ENCODE measurements around the gene VWA5B1. TPM values are rescaled to one million over a fixed set of nuclear protein-coding genes. Genes with fewer than 3 reads are reported as not detected.

Gene VWA5B1
- total and polyA plus RNA-seq, 2 donors (not counting 3 experiments of a cell fraction or from before 2014, with no cell fraction given): not detected

GRCh38 chr1:20280341-20280740, 10.3 kb upstream of the VWA5B1 start:
- Histone ChIP-seq H3K79me2 (ENCODE audit: control insufficient read depth, insufficient read depth, low read length) (no peaks in the 10 kb centered on the region), H4K20me1 (replicated peaks; ENCODE audit: control insufficient read depth, extremely low read depth, insufficient read depth, low read length) (no peaks in the 10 kb centered on the region), H3K4me2 (ENCODE audit: insufficient read depth, low read length) (no peak overlapping the region), H2AFZ (ENCODE audit: low read depth, low read length) (no peak overlapping the region), H3K36me3 (ENCODE audit: control insufficient read depth in 2 of 2, extremely low read depth in 1 of 2, insufficient read depth in 2 of 2, low read length in 2 of 2) (no peaks in the 10 kb centered on the region), H3K4me3 (replicated peaks in 1 of 3; ENCODE audit: insufficient read depth in 1 of 3, low read depth in 1 of 3, low read length in 3 of 3) (no peak overlapping the region), H3K9me1 (replicated peaks; ENCODE audit: control insufficient read depth, extremely low read depth, insufficient read depth, low read length) (no peaks in the 10 kb centered on the region), H3K27me3 (ENCODE audit: control insufficient read depth in 2 of 2, insufficient read depth in 2 of 2, low read length in 2 of 2) (no peaks in the 10 kb centered on the region), H3K27ac (ENCODE audit: insufficient read depth, low read depth, low read length) (no peak overlapping the region), H3K9ac (replicated peaks; ENCODE audit: extremely low read depth, insufficient read depth, low read length) (no peak overlapping the region), H3K4me1 (ENCODE audit: control insufficient read depth, extremely low read depth, insufficient read depth, low read length) (no peaks in the 10 kb centered on the region), H3K9me3 (replicated peaks; ENCODE audit: control insufficient read depth, insufficient read depth, low read length) (no peaks in the 10 kb centered on the region)
- POLR2A ChIA-PET: no interaction called here
- FAIRE-seq (no peak), DNase-seq (ENCODE audit: low read depth, low spot score) (no peak)
- no TSS peak for BruUV-seq (replicated peaks)
- dilution Hi-C loops (cut with MboI; ENCODE audit: extremely low pct_ligation_motif_present, low sequenced_read_pairs) (no loop called here), intact Hi-C loops (cut with micrococcal nuclease) (no loop called here)
- CTCF ChIA-PET: no interaction called here
- TF ChIP-seq POLR2AphosphoS5 (IDR thresholded peaks at IDR 0.05; ENCODE audit: insufficient read depth, low read depth, low read length) (no peak), CTCF (IDR thresholded peaks at IDR 0.05; ENCODE audit: extremely low read depth in 1 of 2, insufficient read depth in 1 of 2, low read depth in 1 of 2, low read length in 2 of 2) (no peak), EZH2 (IDR thresholded peaks at IDR 0.05; ENCODE audit: borderline replicate concordance, low read depth, low read length, severe bottlenecking) (no peak), MYC (IDR thresholded peaks at IDR 0.05; ENCODE audit: low read depth, low read length) (no peak), MAX (IDR thresholded peaks at IDR 0.05; ENCODE audit: insufficient read depth, insufficient read length) (no peak), GATA2 (IDR thresholded peaks at IDR 0.05; ENCODE audit: insufficient read depth, insufficient read length, low read depth, low read length) (no peak), FOS (IDR thresholded peaks at IDR 0.05; ENCODE audit: borderline replicate concordance, insufficient read depth, low read length) (no peak), POLR2A (IDR thresholded peaks at IDR 0.05; ENCODE audit: low read depth, low read length) (no peak), JUN (IDR thresholded peaks at IDR 0.05; ENCODE audit: borderline replicate concordance, insufficient read depth, insufficient read length, low read depth) (no peak)
